Measurements from ENCODE around the gene USP44.

Gene USP44

DNA sequence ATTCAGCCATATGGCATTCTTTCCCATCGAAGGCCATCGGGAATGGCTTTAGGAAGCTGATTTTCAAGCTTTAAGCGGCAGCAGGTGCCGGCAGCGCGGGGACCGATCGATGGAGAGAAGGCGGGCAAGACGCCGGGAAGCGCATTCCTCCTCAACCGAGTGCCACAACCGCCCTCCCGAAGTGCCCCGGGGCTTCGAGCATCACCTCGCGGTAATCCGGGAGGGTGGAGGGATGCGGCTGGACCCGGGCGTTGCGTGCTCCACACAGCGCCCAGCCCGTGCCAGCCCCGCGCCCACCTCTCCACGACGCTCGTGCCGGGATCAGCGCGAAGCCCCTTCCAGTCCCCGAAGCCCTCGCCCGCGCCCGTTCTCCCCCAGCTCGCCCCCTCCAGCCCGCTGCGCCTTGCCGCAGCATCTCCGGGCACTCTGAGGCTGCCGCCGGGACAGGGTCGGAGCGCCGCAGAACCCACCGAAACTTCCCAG lies 3.2 kb downstream of the USP44 start:
- DNase-seq, result peak; percentile 61 to 85

DNA sequence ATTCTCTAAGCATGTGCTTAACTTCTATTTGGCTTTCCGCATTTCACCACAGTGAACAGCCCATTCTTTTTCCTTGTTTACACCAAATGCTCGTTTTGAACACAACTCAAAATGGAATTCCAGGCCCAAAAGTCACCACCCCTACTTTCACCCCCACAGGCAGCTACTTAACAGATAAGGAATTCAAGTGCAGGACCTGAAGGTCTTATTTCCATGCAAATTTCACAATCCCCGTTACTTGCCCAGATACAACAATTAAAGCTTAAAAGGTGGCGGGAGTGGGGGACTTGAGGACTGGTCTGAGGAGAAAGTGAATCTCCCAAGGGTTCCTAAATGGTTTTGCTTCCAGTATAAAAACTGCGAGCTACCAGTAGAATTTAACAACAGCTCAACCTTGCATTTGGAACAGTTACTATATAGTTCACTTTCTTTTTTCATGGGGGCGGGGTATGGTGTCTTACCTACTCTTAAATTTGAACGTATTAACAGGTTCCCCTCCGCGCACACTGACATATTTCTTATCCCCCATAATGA lies 3.7 kb downstream of the USP44 start:
- DNase-seq, result no peak

DNA sequence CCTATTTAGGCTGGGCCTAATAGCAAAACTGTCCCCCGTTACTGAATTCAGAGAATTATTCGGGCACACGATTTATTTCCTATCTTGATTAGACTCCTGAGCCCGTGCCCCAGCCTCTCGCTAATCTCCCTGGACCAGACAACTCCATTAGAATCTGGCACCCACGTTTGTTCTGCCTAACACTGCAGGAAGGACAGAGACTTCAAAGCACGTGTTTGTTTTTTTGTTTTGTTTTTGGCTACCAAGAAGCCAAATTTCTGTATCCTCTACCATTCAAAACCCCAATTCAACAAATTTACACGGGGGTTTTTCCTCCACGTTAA lies 4.8 kb downstream of the USP44 start:
- DNase-seq, result peak in 1 of 2 experiments; percentile 6

DNA sequence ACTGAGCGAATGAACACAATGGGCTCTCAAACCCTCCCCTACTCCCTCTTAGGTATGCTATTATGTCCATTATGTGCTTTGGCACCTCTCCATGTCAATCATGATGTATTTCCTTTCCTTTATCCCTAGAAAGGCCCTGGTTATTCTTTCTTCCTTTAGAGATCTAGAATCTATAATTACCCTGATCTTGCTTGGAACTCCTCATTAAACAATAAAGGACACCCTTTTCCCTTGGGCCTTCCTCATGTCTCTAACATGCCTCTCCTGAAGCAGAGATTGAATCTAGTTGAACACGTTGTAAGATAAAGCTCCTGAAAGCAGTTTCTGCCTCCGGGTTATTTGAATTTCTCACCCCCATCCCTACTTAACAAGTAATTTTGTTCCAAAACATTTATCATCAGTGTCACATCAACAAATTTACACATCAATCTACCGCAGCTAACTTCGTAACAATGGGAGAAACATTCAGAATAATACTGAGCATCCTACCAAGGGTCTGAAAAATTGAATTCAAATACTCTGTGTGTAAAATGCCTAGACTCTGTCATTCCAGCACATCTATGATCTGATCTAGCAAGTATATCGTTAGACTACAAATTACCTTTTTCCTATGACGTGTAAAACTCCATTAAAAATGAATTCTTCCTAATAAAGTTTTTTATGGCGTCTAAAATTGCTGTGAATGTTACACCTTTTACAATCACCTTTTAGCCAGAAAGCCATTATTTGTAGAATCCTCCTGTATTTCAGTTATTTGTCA lies 5.4 kb downstream of the USP44 start:
- DNase-seq, result no peak

DNA sequence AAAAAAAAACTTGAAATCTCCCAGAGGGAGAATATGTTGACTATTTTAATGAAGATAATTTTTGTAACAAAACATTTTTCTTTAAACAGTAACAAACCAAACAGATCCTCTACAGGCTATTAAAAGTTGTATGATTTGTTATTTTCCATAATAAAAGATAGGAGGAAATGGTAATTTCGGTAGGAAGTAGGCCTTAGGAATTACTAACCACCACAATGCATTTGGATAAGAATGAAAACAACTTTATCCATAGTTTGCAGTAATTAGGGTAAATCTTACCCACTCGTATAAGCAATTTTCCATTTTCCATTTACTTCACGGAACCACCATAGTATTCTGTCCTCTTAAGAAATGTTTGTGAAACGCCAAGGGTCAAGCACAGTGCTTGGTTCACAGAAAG lies 6.0 kb downstream of the USP44 start:
- no peak for DNase-seq

DNA sequence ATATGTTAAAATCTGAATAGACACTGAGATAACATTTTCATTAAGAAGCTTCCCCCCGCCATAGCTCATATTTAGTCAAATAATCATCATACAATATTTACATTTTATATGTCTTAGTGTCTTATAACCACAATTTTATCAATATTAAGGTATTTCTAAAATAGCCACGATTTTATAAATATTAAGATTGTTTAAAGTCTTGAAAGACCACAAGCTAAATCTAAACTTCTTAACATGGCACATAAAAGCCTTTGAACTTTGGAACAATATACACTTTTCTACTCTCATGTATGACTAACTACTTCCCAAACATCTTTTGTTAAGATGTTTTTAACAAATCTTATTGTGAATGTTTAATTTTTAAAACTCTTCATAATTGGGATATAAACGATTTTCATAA lies 6.5 kb downstream of the USP44 start:
- DNase-seq, result no peak

DNA sequence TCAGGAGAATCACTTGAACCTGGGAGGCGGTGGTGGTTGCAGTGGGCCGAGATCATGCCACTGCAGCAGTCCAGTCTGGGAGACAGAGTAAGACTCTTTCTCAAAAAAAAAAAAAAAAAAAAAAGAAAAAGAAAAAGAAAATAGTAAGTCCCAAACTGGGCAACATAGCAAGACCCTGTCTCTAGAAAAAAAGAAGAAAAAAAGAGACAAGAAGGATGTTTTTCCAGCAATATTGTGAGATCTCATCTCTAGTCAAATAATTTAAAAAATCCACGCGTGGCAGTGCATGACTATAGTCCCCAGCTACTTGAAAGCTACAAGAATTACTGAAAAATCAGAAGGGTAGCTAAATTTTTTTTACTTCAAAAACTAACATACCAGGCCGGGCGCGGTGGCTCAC lies 8.0 kb downstream of the USP44 start:
- no peak for DNase-seq

DNA sequence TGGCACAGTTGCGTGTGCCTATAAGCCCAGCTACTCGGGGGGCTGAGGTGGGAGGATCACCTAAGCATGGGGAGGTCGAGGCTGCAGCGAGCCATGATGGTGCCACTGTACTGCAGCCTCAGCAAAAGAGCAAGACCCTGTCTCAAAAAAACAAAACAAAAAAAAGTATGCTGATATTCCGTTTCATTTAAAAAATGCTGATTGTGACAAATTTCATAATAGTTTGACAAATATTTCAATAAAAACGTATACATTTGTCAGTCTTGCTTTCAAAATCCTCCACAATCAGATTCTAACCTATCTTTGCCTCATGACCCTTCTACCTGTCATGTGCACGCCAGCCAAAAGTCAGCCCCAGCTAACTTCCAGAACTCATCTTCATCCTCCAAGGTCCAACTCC lies 9.8 kb downstream of the USP44 start:
- no peak for DNase-seq

DNA sequence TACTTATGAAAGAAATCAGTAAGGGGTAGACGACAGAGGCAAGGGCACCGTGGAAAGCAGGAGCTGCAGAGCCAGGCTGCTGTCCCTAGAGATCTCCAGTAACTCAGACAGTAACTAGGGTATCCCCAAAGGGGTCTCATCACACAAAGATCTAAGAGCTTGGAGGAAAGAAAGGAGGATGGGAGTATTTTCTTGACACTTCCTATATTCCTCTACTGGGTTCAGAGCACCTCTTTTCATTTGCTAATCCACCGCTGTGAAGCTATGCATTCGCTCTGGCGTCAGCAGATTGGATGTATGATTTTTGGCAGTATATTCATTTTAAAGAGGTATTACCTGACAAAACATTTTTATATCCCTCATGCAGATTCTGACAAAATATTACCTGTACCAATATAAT lies 12.6 kb downstream of the USP44 start:
- DNase-seq, result no peak

DNA sequence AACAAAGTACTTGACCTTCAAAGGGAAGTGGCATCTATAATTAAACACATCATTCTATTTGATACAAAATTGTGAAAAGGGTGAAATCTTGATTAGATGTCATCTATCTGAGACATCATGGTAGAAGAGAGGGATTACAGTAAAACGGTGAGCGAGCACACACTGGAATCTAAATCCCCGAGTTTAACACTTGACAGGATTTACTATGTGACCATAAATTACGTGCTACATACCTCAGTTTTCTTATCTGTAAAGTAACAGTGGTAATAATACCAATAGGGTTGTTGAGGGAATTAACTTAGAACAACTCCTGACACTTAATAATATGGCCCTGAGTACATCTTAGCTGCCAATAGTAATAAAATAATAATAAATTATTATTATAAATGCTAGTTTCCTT lies 13.3 kb downstream of the USP44 start:
- DNase-seq, result no peak

DNA sequence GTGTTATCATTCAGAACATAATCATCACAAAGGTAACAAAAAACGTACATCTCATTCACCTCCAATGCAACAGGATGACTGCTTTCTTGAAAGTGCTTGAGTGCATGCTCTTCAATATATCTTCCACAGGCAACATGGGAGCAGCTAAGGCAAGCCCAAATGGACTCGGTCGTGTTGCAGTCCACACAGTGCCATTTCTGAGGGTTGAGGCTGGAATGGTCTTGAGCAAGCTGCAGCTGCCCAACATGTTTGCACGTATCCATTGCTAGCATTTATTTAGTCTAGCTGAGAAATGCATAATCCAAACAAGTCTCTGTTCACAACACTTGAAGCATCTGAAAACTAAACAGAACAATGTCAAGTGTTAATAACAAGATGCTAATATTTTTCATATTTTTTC lies 17.3 kb downstream of the USP44 start:
- no peak for DNase-seq

DNA sequence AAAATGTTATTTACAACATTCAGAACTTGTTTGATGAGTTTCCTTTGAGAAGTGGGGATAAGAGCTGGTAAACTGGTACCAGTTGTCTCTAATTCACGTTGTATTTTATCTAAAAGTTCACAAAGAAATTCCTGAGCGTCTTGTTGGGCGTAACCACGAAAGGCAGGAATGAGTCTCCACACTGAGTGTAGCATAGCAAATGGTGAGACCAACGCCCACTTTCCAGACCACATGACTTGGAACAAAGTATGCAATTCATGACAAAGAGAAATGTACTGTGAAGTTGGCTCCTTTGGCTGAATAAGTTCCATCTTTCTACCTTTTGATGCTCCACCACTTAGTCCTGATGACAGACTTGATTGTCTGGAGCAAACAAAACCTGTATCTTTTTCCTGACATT lies 18.4 kb downstream of the USP44 start:
- DNase-seq, result no peak

DNA sequence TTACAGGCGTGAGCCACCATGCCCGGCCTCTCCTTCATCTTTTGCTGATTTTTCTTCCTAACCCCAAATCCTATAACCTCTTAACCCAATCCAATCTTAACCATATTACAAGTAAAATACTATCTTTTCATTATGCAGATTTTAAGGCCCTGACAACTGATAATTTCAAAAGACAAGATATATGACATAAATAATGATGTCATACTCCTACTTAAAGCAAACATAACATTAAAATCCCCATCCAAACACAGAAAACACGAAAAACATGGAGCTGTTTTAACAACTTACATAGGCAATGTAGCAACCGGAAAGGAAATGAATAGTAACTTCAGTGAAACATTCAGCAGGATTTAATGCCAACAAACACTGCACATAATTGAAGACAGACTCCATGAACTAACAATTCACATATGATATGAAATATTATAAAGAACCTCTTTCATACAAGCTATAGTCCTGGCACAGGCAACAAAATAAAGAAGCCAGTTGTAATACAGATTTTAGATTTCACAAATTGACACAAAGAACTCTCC lies 21.5 kb downstream of the USP44 start:
- DNase-seq, result no peak

DNA sequence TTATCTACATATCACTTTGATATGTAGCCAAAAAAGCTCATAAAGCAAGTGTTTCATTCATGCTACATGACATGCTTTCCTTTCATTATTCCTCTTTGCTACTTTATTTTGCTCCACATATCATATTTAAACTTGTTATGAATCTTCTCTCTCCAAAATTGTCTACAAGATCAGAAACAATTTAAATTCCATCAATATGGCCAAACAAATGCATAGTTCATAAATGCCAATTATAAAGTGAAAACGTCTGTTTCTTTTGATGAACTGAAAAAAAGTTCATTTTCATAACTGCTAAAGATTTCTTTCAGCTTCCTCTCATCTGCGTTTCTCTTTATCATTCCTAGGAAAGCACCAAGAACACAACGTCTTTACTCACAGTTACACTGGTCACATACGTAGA lies 22.8 kb downstream of the USP44 start:
- no peak for DNase-seq

DNA sequence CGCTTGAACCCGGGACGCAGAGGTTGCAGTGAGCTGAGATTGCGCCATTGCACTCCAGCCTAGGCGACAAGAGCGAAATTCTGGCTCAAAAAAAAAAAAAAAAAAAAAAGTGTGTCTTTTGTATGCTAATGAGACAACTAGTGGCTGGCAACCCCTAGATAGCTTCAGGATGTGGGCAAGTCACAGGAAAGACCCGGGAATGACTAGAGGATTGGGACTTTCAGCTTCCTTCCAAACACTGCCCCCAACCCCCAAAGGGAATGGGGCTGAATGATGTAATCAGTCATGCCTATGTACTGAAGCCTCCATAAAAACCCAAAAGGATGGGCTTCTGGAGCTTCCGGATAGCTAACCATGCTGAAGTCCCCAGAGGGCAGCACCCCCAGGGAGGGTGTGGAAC lies 28.6 kb downstream of the USP44 start:
- DNase-seq, result no peak

DNA sequence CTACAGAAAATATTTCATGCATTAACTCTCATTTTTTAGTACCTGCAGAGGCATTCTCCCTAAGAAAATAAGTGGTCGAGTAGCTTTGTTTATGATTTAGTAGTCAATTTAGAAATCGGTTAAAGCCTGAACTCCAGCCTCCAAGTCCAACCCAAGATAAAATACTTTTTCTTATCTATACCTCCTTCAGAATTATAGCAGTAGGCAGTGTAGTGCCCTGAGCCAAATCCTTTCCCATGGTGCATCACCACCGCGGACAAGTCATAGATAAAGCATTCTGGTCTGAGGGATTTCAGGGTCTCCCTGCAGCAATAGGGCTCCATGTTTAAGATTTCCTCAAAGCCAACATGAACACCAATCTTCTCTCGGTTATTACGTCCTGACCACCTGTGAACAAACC lies 30.5 kb downstream of the USP44 start:
- DNase-seq, result no peak

DNA sequence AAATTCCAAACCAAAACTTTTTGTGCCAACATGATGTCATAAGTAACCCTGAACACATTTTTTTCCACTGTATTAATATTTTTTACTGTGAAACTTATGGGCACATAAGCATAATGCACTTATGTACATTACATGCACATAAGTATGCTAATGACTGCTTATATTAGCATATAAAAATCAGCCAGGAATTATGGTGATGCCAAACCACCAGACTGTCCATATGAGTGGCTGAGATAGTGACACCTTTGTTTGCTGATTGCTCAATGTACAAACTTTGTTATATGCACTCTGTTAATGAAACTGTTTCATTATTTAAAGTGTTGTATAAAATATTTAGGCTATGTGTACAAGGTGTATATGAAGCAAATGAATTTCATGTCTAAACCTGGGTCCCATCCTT lies 32.3 kb downstream of the USP44 start:
- no peak for DNase-seq

DNA sequence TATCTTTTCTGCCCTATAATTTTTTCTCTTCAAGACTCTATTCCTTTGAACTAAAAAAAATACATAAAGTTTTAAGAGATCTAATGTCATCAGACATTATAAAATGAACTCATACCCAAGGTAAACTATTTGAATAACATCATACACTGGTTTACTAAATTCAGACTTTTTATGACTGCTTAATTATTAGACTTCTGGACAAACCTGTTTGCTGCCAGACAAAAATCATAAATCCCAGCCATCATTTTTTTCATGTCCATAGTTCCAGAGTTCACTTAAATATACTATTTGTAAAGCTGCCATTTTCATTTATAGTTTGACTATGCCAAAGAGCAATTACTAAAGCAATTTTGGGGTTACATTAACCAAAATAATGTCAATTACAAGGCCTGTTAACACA lies 34.0 kb downstream of the USP44 start:
- DNase-seq, result no peak

DNA sequence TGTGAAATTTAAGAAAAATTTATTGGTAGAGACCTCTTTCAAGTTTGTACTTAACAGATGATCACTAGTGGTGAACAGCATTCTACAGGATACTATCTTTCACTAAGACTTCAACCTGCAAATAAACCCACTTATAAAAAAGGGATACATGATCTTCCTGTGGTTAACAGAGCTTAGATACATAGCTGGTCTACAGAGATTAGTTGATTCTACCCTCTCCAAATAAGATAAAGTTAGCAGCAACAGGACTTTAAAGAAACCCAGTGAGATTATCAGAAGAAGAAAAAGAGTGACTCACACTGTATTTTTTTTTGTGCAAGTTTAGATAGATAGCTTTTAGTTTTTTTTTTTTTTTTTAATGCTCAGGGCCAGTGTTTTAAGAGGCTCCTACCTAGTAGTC lies 34.5 kb downstream of the USP44 start:
- no peak for DNase-seq

DNA sequence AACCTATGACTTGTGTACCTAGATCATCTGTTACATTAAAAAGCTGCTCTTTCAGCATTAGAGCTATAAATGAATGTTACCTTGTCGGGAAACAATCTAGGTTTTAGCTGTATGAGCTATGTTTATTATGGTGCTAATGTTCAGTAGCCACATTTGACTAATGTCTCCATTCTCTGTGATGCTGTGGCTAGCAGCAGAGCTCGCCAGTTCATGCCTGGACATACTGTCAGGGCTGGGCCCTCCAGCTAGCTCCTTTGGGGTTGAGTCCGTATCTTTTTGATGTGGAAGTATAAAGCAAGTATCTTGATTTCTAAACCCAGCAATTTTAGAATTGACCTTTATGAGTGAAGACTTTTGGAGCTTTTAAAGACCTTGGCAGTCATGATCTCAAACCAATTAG lies 36.1 kb downstream of the USP44 start:
- DNase-seq, result no peak

DNA sequence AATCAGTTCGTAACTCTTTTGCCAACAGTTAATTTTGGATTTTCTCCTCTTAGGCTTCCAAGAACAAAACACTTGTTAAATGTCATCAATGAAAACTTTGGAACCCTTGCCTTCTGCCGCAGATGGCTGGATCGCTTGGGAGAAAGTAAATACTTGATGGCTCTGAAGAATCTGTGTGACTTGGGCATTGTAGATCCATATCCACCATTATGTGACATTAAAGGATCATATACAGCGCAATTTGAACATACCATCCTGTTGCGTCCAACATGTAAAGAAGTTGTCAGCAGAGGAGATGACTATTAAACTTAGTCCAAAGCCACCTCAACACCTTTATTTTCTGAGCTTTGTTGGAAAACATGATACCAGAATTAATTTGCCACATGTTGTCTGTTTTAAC lies 37.7 kb downstream of the USP44 start:
- DNase-seq, result no peak

DNA sequence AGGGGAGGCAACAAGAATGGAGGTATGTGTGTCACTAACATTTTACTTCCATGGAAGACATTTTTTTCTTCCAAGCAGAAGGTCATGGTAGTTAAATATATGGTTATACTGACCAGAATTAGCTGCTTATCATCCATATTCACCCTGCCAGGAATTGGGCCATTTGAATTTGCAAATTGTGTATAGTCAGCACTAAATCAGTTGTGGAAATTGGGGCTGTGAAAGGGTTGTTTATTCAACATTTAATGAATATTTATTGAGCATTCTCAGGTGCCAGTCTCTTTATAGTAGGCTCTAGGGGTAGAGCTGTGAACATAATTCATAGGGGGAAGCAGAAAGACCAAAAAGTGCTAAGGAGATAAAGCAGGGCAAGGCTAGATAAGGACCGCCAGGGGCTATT lies 39.3 kb downstream of the USP44 start:
- DNase-seq, result no peak

DNA sequence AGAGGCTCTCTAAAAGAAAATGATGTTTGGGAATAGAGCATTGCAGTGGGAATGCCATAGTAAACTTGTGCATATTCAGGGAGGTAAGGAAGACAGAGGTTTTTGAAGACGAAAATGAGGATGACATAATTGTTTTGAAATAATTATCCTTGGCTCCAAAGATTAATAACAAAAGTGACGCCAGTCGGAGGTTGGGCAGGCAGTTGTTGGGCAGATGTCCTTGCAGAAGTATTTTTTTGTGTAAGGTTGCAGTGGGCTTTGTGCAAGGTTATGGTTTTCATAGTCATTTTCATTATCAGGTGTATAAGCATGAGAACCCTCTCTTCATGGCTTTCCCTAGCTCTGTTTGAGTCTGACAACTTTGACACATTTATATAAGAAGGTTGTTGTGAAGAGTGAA lies 42.0 kb downstream of the USP44 start:
- DNase-seq, result no peak

DNA sequence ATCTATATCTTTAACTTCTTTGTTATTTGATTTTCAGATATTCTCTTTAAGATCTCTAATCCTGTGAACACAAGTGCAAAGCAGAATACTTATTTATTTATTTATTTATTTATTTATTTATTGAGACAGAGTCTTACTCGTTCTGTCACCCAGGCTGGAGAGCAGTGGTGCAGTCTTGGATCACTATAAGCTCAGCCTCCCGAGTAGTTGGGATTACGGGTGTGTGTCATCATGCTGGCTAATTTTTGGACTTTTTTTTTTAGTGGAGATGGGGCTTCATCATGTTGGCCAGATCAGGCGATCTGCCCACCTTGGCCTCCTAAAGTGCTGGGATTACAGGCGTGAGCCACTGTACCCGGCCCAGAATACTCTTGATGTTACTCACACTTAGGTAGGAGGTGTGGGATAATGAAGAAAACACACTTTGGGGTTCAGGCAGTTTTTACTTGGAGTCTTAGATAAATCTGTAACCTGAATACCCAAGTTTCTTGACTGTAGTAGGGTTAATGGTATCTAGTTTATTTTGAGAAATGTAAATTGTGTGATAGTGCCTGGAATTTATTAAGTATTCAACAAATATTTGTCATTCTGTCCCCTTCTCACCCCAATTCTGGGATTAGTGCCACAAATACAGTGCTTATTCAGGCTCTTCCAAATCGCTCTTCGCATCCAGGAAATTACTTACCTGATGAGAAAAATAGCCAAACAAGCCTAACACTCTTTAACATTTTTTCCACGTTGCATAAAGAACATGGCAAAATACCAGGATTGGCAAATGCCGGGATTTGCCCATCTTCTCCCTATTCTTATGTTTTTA lies 44.4 kb downstream of the USP44 start:
- DNase-seq, result no peak
